NB4 (cell line): ENCODE measurements around the gene VIPR2.

Experiments used
- CTCF ChIP-seq: IDR thresholded peaks from one replicate; pipeline ENCODE4 v1.5.1; 2012; ENCODE audit warnings: low read depth, low read length
- MAX ChIP-seq: IDR thresholded peaks from 2 replicates; pipeline ENCODE4 v1.6.1; 2011; ENCODE audit warnings: low read depth, low read length
- MYC ChIP-seq: IDR thresholded peaks from 2 replicates; pipeline ENCODE4 v1.6.1; 2011; ENCODE audit warnings: low read depth, low read length
- POLR2A ChIP-seq: IDR thresholded peaks from 2 replicates; pipeline ENCODE4 v1.6.1; 2011; ENCODE audit warnings: mild to moderate bottlenecking; ENCODE audit not compliant: insufficient read length; ENCODE audit errors: extremely low read depth

- TF ChIP-seq CTCF (no peak), POLR2A (no peak), MYC (no peak), MAX (no peak)
These were observed 107.6 kb downstream of the VIPR2 start for GRCh38 chr7:159036916-159037605.
